Stimulated activated effector memory CD8-positive, alpha-beta T cell treated with anti-CD3 and anti-CD28 coated beads, Interleukin-12 subunit alpha, Interleukin-12 subunit beta, amount 100 ng/mL, for 72 hours (primary cell): Measurements from ENCODE around the gene PPFIA4.

ENCODE experiments used
- ATAC-seq: fragments of 150-1000 bp; cut with Tn5 transposase; 2 replicates; pipeline ENCODE4 v1.10.0; 2021
- DNase-seq, 2 donors: peaks; one replicate each; pipeline ENCODE4 v3.0.0; 2021 to 2022; ENCODE audit warnings: low spot score in 2 of 2
- H3K27ac Mint-ChIP-seq: one replicate; pipeline ENCODE4 v1.8.0; 2022; ENCODE audit warnings: mild to moderate bottlenecking, mixed read lengths
- H3K36me3 Mint-ChIP-seq: one replicate; pipeline ENCODE4 v1.8.0; 2022; ENCODE audit warnings: mild to moderate bottlenecking, mixed read lengths
- H3K4me1 Mint-ChIP-seq: one replicate; pipeline ENCODE4 v1.8.0; 2022; ENCODE audit warnings: mixed read lengths
- H3K4me3 Mint-ChIP-seq: one replicate; pipeline ENCODE4 v1.8.0; 2022; ENCODE audit warnings: mild to moderate bottlenecking, mixed read lengths
- H3K9me3 Mint-ChIP-seq: one replicate; pipeline ENCODE4 v1.8.0; 2022; ENCODE audit warnings: mixed read lengths

Gene PPFIA4

GRCh38 chr1:203126151-203126865 is 100.0 kb downstream of the PPFIA4 start:
- Mint-ChIP-seq H3K4me1 (peaks cover 26% of the 10 kb centered on the region), H3K36me3 (no peaks in the 10 kb centered on the region), H3K9me3 (no peaks in the 10 kb centered on the region), H3K27ac (no peak overlapping the region), H3K4me3 (no peak overlapping the region)
- no peak for DNase-seq
- ATAC-seq: no peak

GRCh38 chr1:203126866-203127665 is 100.8 kb downstream of the PPFIA4 start:
- Mint-ChIP-seq H3K9me3 (no peaks in the 10 kb centered on the region), H3K4me3 (no peak overlapping the region), H3K27ac (no peak overlapping the region), H3K36me3 (no peaks in the 10 kb centered on the region), H3K4me1 (peaks cover 18% of the 10 kb centered on the region)
- DNase-seq (no peak), ATAC-seq (no peak)

- no peak for DNase-seq
Measured at GRCh38 chr1:203127666-203128430, 101.6 kb downstream of the PPFIA4 start, which contains the start of gene ADORA1. Gene ADORA1 (plus strand): TSS chr1:203127726. CDS start chr1:203128842, 1,116 bp downstream.

GRCh38 chr1:203128431-203128715 is 102.1 kb downstream of the PPFIA4 start:
- DNase-seq (no peak), ATAC-seq (no peak)
- H3K4me1 Mint-ChIP-seq: peaks cover 18% of the 10 kb centered on the region
- H3K4me3 Mint-ChIP-seq: no peak overlapping the region
- H3K9me3 Mint-ChIP-seq: no peaks in the 10 kb centered on the region
- no peak overlapping the region for H3K27ac Mint-ChIP-seq
- no peaks in the 10 kb centered on the region for H3K36me3 Mint-ChIP-seq

More at GRCh38 chr1:203127666-203128430, 101.6 kb downstream of the PPFIA4 start, which contains the start of gene ADORA1:
- Mint-ChIP-seq H3K36me3 (no peaks in the 10 kb centered on the region), H3K4me3 (no peak within 1 kb of the TSS), H3K9me3 (no peaks in the 10 kb centered on the region), H3K27ac (no peak within 1 kb of the TSS), H3K4me1 (peaks cover 18% of the 10 kb centered on the region)
- ATAC-seq: no peak
